GM21576 (cell line): Measurements from ENCODE around the gene FAM228A.
A peak's percentile ranks its signal among the peaks of the same experiment; 100 is the strongest.
"Not testable (repeated sequence)": the region's sequence is repeated elsewhere in the genome, so short reads cannot be mapped to it uniquely, and the experiment has no call there.

Experiments
- ATAC-seq: cut with Tn5 transposase; IDR thresholded peaks from one replicate; pipeline ENCODE4 v1.9.1; 2021; ENCODE audit warnings: mild to moderate bottlenecking, moderate library complexity; ENCODE audit not compliant: unreplicated experiment

Gene FAM228A

GRCh38 chr2:24190503-24190902 is 15.7 kb downstream of the FAM228A start:
- ATAC-seq, result no peak

GRCh38 chr2:24191156-24191555 is 16.3 kb downstream of the FAM228A start:
- ATAC-seq, result no peak

- ATAC-seq, result no peak
Measured at GRCh38 chr2:24191848-24192247, 17.0 kb downstream of the FAM228A start.

- not testable (repeated sequence) for ATAC-seq
Measured at GRCh38 chr2:24197213-24197612, 22.4 kb downstream of the FAM228A start.

GRCh38 chr2:24199968-24200590 is 25.2 kb downstream of the FAM228A start:
- no peak for ATAC-seq

- ATAC-seq, result no peak
Measured at GRCh38 chr2:24200799-24201198, 25.9 kb downstream of the FAM228A start.

- ATAC-seq, result no peak
Measured at GRCh38 chr2:24203029-24203786, 28.4 kb downstream of the FAM228A start.

- ATAC-seq, result no peak
Measured at GRCh38 chr2:24203787-24204150, 28.9 kb downstream of the FAM228A start.

- ATAC-seq, result no peak
Measured at GRCh38 chr2:24204505-24204904, 29.7 kb downstream of the FAM228A start.

- ATAC-seq, result no peak
Measured at GRCh38 chr2:24205131-24205530, 30.3 kb downstream of the FAM228A start.

GRCh38 chr2:24206242-24206641 is 31.4 kb downstream of the FAM228A start:
- ATAC-seq, result no peak

GRCh38 chr2:24206714-24207113 is 31.9 kb downstream of the FAM228A start:
- ATAC-seq, result no peak

- no peak for ATAC-seq
Measured at GRCh38 chr2:24207359-24207758, 32.5 kb downstream of the FAM228A start.

GRCh38 chr2:24208490-24208889 is 33.6 kb downstream of the FAM228A start:
- no peak for ATAC-seq

GRCh38 chr2:24209389-24210105 is 34.7 kb downstream of the FAM228A start:
- no peak for ATAC-seq

GRCh38 chr2:24210106-24210455 is 35.2 kb downstream of the FAM228A start:
- no peak for ATAC-seq

- ATAC-seq, result no peak
Measured at GRCh38 chr2:24210723-24211122, 35.9 kb downstream of the FAM228A start.

- ATAC-seq, result no peak
Measured at GRCh38 chr2:24211408-24211807, 36.6 kb downstream of the FAM228A start.

GRCh38 chr2:24214880-24215279 is 40.0 kb downstream of the FAM228A start:
- ATAC-seq, result peak; percentile 96

- ATAC-seq, result no peak
Measured at GRCh38 chr2:24220554-24221291, 45.9 kb downstream of the FAM228A start.

GRCh38 chr2:24221343-24222050 is 46.6 kb downstream of the FAM228A start:
- ATAC-seq, result no peak
